HEK293 (cell line): ENCODE measurements around the gene KDR.

ENCODE experiments used
- CTCF ChIA-PET: fragments of 350-600 bp; formaldehyde crosslinking; extraction: SDS; loops from one replicate; lab custom pipeline; 2021; ENCODE audit warnings: antibody characterized with exemption; lab: Yijun Ruan, JAX
- POLR2A ChIA-PET: fragments of 300-600 bp; formaldehyde crosslinking; extraction: SDS; loops from one replicate; lab custom pipeline; 2020; ENCODE audit warnings: antibody characterized with exemption, inconsistent platforms; lab: Yijun Ruan, JAX
- H3K27ac ChIP-seq: fragments of 200-500 bp; sonication (Bioruptor generic); 2 replicates; pipeline ENCODE4 v1.5.1; 2014; ENCODE audit warnings: low read depth, low read length, control low read depth, inconsistent platforms; ENCODE audit errors: extremely low read depth
- H3K36me3 ChIP-seq, 2 experiments: fragments of 200-500 bp in 1 of 2; sonication (Bioruptor generic) in 1 of 2; 1 replicate in 1 of 2; 2 replicates in 1 of 2; pipeline ENCODE4 v1.5.1; 2014 to 2017; ENCODE audit warnings: inconsistent platforms in 2 of 2, low read length in 2 of 2; ENCODE audit not compliant: control insufficient read depth in 2 of 2, insufficient read depth in 1 of 2
- H3K4me1 ChIP-seq: fragments of 200-500 bp; sonication (Bioruptor generic); 2 replicates; pipeline ENCODE4 v1.5.1; 2014; ENCODE audit warnings: mild to moderate bottlenecking, low read length, inconsistent platforms; ENCODE audit not compliant: control insufficient read depth, insufficient read depth
- H3K4me3 ChIP-seq: 2 replicates; pipeline ENCODE4 v1.5.1; 2011; ENCODE audit warnings: low read depth, mild to moderate bottlenecking, control low read depth, low read length, moderate library complexity
- H3K9me3 ChIP-seq: fragments of 200-500 bp; sonication (Bioruptor generic); 2 replicates; pipeline ENCODE4 v1.5.1; 2014; ENCODE audit warnings: low read depth, low read length, inconsistent platforms; ENCODE audit not compliant: control insufficient read depth, insufficient read depth
- EGR2 ChIP-seq: fragments of 450-650 bp; formaldehyde crosslinking; IDR thresholded peaks from 2 replicates; pipeline ENCODE4 v1.5.1; 2016; ENCODE audit warnings: low read depth, missing biosample characterization, missing genetic modification characterization
- GLI2 ChIP-seq: fragments of 450-650 bp; formaldehyde crosslinking; IDR thresholded peaks from 2 replicates; pipeline ENCODE4; 2017; ENCODE audit warnings: missing biosample characterization, missing genetic modification characterization, low read depth, borderline replicate concordance
- KLF7 ChIP-seq: fragments of 450-650 bp; formaldehyde crosslinking; IDR thresholded peaks from 2 replicates; pipeline ENCODE4 v1.5.1; 2016; ENCODE audit warnings: missing biosample characterization, missing genetic modification characterization, borderline replicate concordance
- MZF1 ChIP-seq: fragments of 450-650 bp; formaldehyde crosslinking; IDR thresholded peaks from 2 replicates; pipeline ENCODE4 v1.5.1; 2017; ENCODE audit warnings: missing biosample characterization, missing genetic modification characterization, borderline replicate concordance
- RBAK ChIP-seq: fragments of 450-650 bp; formaldehyde crosslinking; IDR thresholded peaks from 2 replicates; pipeline ENCODE4 v1.5.1; 2016; ENCODE audit warnings: missing biosample characterization, missing genetic modification characterization
- SETDB1 ChIP-seq: IDR thresholded peaks from one replicate; pipeline ENCODE4 v1.6.1; 2017; ENCODE audit warnings: mild to moderate bottlenecking, low read length, moderate library complexity, mixed read lengths; ENCODE audit not compliant: insufficient read length
- SP2 ChIP-seq: fragments of 450-650 bp; formaldehyde crosslinking; IDR thresholded peaks from 2 replicates; pipeline ENCODE4 v1.5.1; 2016; ENCODE audit warnings: missing biosample characterization, missing genetic modification characterization
- SP3 ChIP-seq: fragments of 450-650 bp; formaldehyde crosslinking; IDR thresholded peaks from 2 replicates; pipeline ENCODE4 v1.5.1; 2016; ENCODE audit warnings: missing biosample characterization, missing genetic modification characterization
- ZFHX2 ChIP-seq: fragments of 450-650 bp; formaldehyde crosslinking; conservative IDR thresholded peaks from 2 replicates; pipeline ENCODE4 v1.5.1; 2016; ENCODE audit warnings: missing biosample characterization, missing genetic modification characterization
- ZNF169 ChIP-seq: fragments of 450-650 bp; formaldehyde crosslinking; IDR thresholded peaks from 2 replicates; pipeline ENCODE4 v1.5.1; 2016; ENCODE audit warnings: missing biosample characterization, missing genetic modification characterization
- ZNF184 ChIP-seq: fragments of 450-650 bp; IDR thresholded peaks from 2 replicates; pipeline ENCODE4 v1.5.1; 2018; ENCODE audit warnings: missing biosample characterization, mild to moderate bottlenecking, missing genetic modification characterization
- ZNF2 ChIP-seq: fragments of 450-650 bp; formaldehyde crosslinking; IDR thresholded peaks from 2 replicates; pipeline ENCODE4 v1.5.1; 2016; ENCODE audit warnings: missing biosample characterization, missing genetic modification characterization
- ZNF341 ChIP-seq: fragments of 450-650 bp; formaldehyde crosslinking; IDR thresholded peaks from 2 replicates; pipeline ENCODE4; 2016; ENCODE audit warnings: low read depth, missing biosample characterization, missing genetic modification characterization
- ZNF398 ChIP-seq: fragments of 450-650 bp; formaldehyde crosslinking; IDR thresholded peaks from 2 replicates; pipeline ENCODE4 v1.5.1; 2017; ENCODE audit warnings: missing biosample characterization, missing genetic modification characterization
- ZNF433 ChIP-seq: fragments of 450-650 bp; formaldehyde crosslinking; IDR thresholded peaks from 2 replicates; pipeline ENCODE4 v1.5.1; 2016; ENCODE audit warnings: missing biosample characterization, missing genetic modification characterization, low read depth
- ZNF624 ChIP-seq: fragments of 450-650 bp; formaldehyde crosslinking; IDR thresholded peaks from 2 replicates; pipeline ENCODE4 v1.5.1; 2017; ENCODE audit warnings: missing biosample characterization, missing genetic modification characterization
- ZNF626 ChIP-seq: fragments of 450-650 bp; sonication (Bioruptor Pico); formaldehyde crosslinking; IDR thresholded peaks from 2 replicates; pipeline ENCODE4 v1.5.1; 2018; ENCODE audit warnings: missing biosample characterization, missing genetic modification characterization, inconsistent platforms
- ZNF76 ChIP-seq: fragments of 450-650 bp; formaldehyde crosslinking; IDR thresholded peaks from 2 replicates; pipeline ENCODE4; 2016; ENCODE audit warnings: low read depth, missing biosample characterization, missing genetic modification characterization, borderline replicate concordance
- ZNF792 ChIP-seq: fragments of 450-650 bp; formaldehyde crosslinking; IDR thresholded peaks from 2 replicates; pipeline ENCODE4 v1.5.1; 2016; ENCODE audit warnings: missing biosample characterization, missing genetic modification characterization
- TF ChIP-seq, protein P1 (sequence below): fragments of 450-650 bp; formaldehyde crosslinking; IDR thresholded peaks from 2 replicates; pipeline ENCODE4 v1.5.1; 2017; ENCODE audit warnings: missing biosample characterization, mild to moderate bottlenecking, missing genetic modification characterization, moderate library complexity
- TF ChIP-seq, protein P2 (sequence below): fragments of 450-650 bp; formaldehyde crosslinking; IDR thresholded peaks from 2 replicates; pipeline ENCODE4 v1.5.1; 2016; ENCODE audit warnings: missing biosample characterization, missing genetic modification characterization

The KDR gene

DNA sequence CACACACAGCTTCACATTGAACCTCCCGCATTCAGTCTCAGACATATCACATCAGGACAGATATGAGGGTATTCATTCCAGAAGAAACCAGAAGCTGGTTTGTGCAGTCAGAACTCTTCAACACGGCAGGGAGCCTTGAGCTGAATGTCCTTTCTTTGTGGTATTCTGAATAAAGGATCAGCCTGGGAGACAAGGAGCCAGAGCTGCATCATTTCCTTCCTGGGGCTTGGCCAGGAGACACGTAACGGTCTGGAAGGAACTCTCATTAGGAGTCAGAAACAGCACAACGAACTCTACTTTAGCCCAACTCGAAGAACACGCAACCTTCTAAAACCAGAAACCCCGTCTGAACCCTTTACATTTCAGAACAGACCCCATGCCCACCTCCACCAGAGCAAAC, 46.4 kb downstream of the KDR start:
- ChIA-PET POLR2A (no interaction called here), CTCF (no interaction called here)
- Histone ChIP-seq H3K36me3 (no peaks in the 10 kb centered on the region), H3K4me1 (peaks cover 9% of the 10 kb centered on the region; the same call in 1 of the 2 replicates), H3K27ac (no peak overlapping the region), H3K4me3 (no peak overlapping the region), H3K9me3 (no peaks in the 10 kb centered on the region)
- TF ChIP-seq ZNF76 (tag by site-specific recombination) (no peak), ZNF398 (no peak), ZNF169 (tag by site-specific recombination) (no peak), ZNF2 (tag by site-specific recombination) (no peak), ZNF792 (tag by site-specific recombination) (no peak), ZNF626 (tag by site-specific recombination) (no peak), ZNF433 (tag by site-specific recombination) (no peak), KLF7 (no peak), SETDB1 (no peak), ZNF184 (tag by site-specific recombination) (no peak), SP2 (tag by site-specific recombination) (no peak), ZNF341 (tag by site-specific recombination) (no peak), GLI2 (tag by site-specific recombination) (no peak)
- TF ChIP-seq, protein P1, sequence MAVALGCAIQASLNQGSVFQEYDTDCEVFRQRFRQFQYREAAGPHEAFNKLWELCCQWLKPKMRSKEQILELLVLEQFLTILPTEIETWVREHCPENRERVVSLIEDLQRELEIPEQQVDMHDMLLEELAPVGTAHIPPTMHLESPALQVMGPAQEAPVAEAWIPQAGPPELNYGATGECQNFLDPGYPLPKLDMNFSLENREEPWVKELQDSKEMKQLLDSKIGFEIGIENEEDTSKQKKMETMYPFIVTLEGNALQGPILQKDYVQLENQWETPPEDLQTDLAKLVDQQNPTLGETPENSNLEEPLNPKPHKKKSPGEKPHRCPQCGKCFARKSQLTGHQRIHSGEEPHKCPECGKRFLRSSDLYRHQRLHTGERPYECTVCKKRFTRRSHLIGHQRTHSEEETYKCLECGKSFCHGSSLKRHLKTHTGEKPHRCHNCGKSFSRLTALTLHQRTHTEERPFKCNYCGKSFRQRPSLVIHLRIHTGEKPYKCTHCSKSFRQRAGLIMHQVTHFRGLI, result no peak
- TF ChIP-seq, protein P2, sequence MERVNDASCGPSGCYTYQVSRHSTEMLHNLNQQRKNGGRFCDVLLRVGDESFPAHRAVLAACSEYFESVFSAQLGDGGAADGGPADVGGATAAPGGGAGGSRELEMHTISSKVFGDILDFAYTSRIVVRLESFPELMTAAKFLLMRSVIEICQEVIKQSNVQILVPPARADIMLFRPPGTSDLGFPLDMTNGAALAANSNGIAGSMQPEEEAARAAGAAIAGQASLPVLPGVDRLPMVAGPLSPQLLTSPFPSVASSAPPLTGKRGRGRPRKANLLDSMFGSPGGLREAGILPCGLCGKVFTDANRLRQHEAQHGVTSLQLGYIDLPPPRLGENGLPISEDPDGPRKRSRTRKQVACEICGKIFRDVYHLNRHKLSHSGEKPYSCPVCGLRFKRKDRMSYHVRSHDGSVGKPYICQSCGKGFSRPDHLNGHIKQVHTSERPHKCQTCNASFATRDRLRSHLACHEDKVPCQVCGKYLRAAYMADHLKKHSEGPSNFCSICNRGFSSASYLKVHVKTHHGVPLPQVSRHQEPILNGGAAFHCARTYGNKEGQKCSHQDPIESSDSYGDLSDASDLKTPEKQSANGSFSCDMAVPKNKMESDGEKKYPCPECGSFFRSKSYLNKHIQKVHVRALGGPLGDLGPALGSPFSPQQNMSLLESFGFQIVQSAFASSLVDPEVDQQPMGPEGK (tag by site-specific recombination), result no peak

- Histone ChIP-seq H3K27ac (no peak overlapping the region), H3K4me1 (peaks cover 9% of the 10 kb centered on the region; the same call in 1 of the 2 replicates), H3K9me3 (no peaks in the 10 kb centered on the region), H3K36me3 (no peaks in the 10 kb centered on the region), H3K4me3 (no peak overlapping the region)
- POLR2A ChIA-PET, result no interaction called here
- CTCF ChIA-PET, result no interaction called here
- TF ChIP-seq ZFHX2 (tag by site-specific recombination) (peak; percentile 74), MZF1 (tag by site-specific recombination) (no peak), EGR2 (peak; percentile 80), RBAK (tag by site-specific recombination) (no peak), SP3 (tag by site-specific recombination) (no peak), ZNF624 (tag by site-specific recombination) (no peak)
These were observed 47.8 kb downstream of the KDR start for GRCh38 chr4:55077577-55077976.
